H1 (cell line): ENCODE results near the gene KRTAP20-4. TPM values are rescaled to one million over a fixed set of nuclear protein-coding genes. Genes with fewer than 3 reads are reported as not detected.

Experiments
- BRCA1 ChIP-seq: IDR thresholded peaks from 2 replicates; pipeline ENCODE4 v1.6.1; 2012; ENCODE audit warnings: low read depth, low read length, improper control_type of control experiment
- CBX5 ChIP-seq: fragments of 300-800, 300-1000 bp; sonication (generic); IDR thresholded peaks from 2 replicates; pipeline ENCODE4 v1.7.1; 2016; ENCODE audit warnings: antibody characterized with exemption, low read length, low read depth
- CEBPB ChIP-seq: IDR thresholded peaks from 2 replicates; pipeline ENCODE4 v1.6.1; 2012; ENCODE audit warnings: low read depth, low read length
- CHD2 ChIP-seq: IDR thresholded peaks from 2 replicates; pipeline ENCODE4 v1.6.1; 2012; ENCODE audit warnings: low read length, improper control_type of control experiment
- JUN ChIP-seq: IDR thresholded peaks from 2 replicates; pipeline ENCODE4 v1.6.1; 2011; ENCODE audit warnings: low read depth, mild to moderate bottlenecking, improper control_type of control experiment, low read length
- KDM5A ChIP-seq: fragments of 200-600 bp; IDR thresholded peaks from 2 replicates; pipeline ENCODE4 v1.7.1; 2012; ENCODE audit warnings: mild to moderate bottlenecking, low read length, inconsistent platforms, mixed read lengths
- MAFK ChIP-seq: IDR thresholded peaks from 2 replicates; pipeline ENCODE4 v1.6.1; 2012; ENCODE audit warnings: low read depth, mild to moderate bottlenecking, improper control_type of control experiment, low read length
- PHF8 ChIP-seq: fragments of 200-600 bp; sonication (generic); conservative IDR thresholded peaks from 2 replicates; pipeline ENCODE4 v1.7.1; 2012; ENCODE audit warnings: low read depth, mild to moderate bottlenecking, inconsistent platforms, low read length, moderate library complexity
- POLR2AphosphoS5 ChIP-seq: IDR thresholded peaks from 2 replicates; pipeline ENCODE4 v1.6.1; 2011; ENCODE audit warnings: low read depth, low read length
- POU5F1 ChIP-seq: IDR thresholded peaks from 2 replicates; pipeline ENCODE4 v1.6.1; 2011; ENCODE audit warnings: low read depth, mild to moderate bottlenecking, low read length, moderate library complexity
- RAD21 ChIP-seq, 2 experiments: IDR thresholded peaks in 1 of 2; conservative IDR thresholded peaks in 1 of 2; 2 replicates each; pipeline ENCODE4 v1.6.1; 2011; ENCODE audit warnings: low read depth in 2 of 2, low read length in 2 of 2, improper control_type of control experiment in 1 of 2, inconsistent platforms in 1 of 2, mild to moderate bottlenecking in 1 of 2, moderate library complexity in 1 of 2
- RXRA ChIP-seq: IDR thresholded peaks from 2 replicates; pipeline ENCODE4 v1.6.1; 2011; ENCODE audit warnings: low read depth, mild to moderate bottlenecking, low read length, moderate library complexity; ENCODE audit not compliant: insufficient read depth
- SIX5 ChIP-seq: IDR thresholded peaks from 2 replicates; pipeline ENCODE4 v1.6.1; 2011; ENCODE audit warnings: mild to moderate bottlenecking, low read depth, low read length
- SRF ChIP-seq: IDR thresholded peaks from 2 replicates; pipeline ENCODE4 v1.6.1; 2011; ENCODE audit warnings: mild to moderate bottlenecking, low read depth, low read length, moderate library complexity
- polyA plus RNA-seq, 7 experiments: library from polyadenylated mRNA; depleted of rRNA in 3 of 7; stranded (reverse) in 5 of 7; unstranded in 2 of 7; fragments of >200 nt in 5 of 7; fragments of 200-250 nt in 2 of 7; gene quantifications; 1 replicate in 5 of 7; 2 replicates in 1 of 7; 4 replicates in 1 of 7; pipeline versions ENCODE4 v1.2.1 to v1.2.3, GENCODE V29; 2011 to 2013; ENCODE audit warnings: missing spikeins in 2 of 7, mixed read lengths in 2 of 7
- total RNA-seq: library from RNA; stranded (reverse); fragmentation: NEBNext Ultra II Directional; extraction: Animal tissue kit (Norgen Biotek cat#: 25700); gene quantifications from 2 replicates; pipeline ENCODE4 v1.2.1, GENCODE V29; 2021
- TF ChIP-seq, protein P1 (sequence below): IDR thresholded peaks from 2 replicates; pipeline ENCODE4 v1.6.1; 2012; ENCODE audit warnings: inconsistent platforms

The KRTAP20-4 gene
- total and polyA plus RNA-seq, 2 of the 8 experiments (the other 6 are each of a cell fraction or from before 2014, with no cell fraction given), result not detected

DNA sequence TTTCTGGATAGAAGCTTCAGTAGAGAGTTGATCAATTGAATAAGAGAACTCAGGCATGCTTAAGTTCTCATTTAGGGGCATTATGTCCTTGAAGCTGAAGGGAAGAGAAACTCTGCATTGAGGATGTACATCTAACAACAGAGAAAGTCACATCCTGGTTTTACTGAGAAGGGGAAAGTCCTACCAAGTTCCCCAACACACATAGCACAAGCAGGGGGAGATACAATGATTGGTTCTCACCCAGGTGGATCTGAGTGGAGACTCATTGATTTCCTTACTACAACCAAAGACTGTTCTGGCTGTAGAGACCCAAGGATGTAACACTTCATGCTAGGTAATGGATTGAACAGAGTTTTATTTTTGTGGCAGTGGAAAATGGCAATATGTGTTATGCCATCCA, 5.2 kb upstream of the KRTAP20-4 start (continued):
- no peak for TF ChIP-seq PHF8
- no peak for TF ChIP-seq JUN
- no peak for TF ChIP-seq RAD21 (IDR thresholded peaks at IDR 0.05 in 1 of 2, conservative IDR thresholded peaks at IDR 0.05 in 1 of 2; ENCODE audit: low read depth in 2 of 2, low read length in 2 of 2)
- TF ChIP-seq POU5F1, result no peak
- TF ChIP-seq MAFK, result no peak
- TF ChIP-seq SIX5, result no peak
- TF ChIP-seq BRCA1, result no peak
- TF ChIP-seq RXRA, result no peak
- TF ChIP-seq CBX5, result no peak
- TF ChIP-seq CHD2, result no peak
- TF ChIP-seq, protein P1, sequence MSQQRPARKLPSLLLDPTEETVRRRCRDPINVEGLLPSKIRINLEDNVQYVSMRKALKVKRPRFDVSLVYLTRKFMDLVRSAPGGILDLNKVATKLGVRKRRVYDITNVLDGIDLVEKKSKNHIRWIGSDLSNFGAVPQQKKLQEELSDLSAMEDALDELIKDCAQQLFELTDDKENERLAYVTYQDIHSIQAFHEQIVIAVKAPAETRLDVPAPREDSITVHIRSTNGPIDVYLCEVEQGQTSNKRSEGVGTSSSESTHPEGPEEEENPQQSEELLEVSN, result no peak
- TF ChIP-seq POLR2AphosphoS5, result no peak
- TF ChIP-seq SRF, result no peak
- TF ChIP-seq CEBPB, result no peak
- no peak for TF ChIP-seq KDM5A
